Measurements from ENCODE around the gene HMGN4. TPM values are rescaled to one million over a fixed set of nuclear protein-coding genes. Genes with fewer than 3 reads are reported as not detected.

Gene HMGN4
- total RNA-seq = 42.9 TPM
- long read RNA-seq, transcript HMGN4-201 (2 exons, 1,225 nt) = major isoform, 60 of 72 reads
- long read RNA-seq, partial matches to known transcripts = 3 of 72 reads
- long read RNA-seq, other reads (novel, unspliced or antisense) = 9 of 72 reads

DNA sequence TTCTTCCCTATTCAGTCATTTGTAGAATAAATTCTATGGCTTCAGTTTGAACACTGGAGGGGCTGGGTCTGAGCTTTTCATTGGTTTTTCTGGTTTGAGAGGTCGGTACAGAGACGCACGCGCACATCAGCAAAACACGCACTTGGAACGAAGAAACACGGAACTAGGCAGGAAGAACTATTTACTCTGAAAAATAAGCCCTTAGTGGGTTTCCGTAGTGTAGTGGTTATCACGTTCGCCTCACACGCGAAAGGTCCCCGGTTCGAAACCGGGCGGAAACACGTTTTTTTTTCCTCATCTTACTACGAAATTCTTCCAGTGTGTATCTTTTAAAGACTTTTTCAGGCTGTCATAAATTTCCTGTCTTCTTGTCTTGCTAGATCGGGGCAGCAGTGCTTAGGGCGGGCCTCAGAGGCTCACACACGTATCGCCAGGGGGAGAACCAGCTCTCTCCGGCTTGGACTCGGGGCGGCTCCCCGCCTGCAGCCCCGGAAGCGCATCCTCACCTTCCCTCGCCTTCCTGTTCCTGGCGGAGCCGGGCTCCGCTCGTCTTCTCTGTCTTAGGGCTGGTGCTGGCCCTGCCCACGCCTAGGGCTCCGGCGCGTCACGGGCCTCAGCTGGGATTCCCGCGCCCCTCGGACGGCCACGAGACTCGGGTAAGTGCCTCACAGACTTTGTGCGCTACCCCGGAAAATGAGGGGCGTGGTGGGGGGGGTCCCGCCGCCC, at the start of gene HMGN4:
HMGN4 (plus strand) TSS at position 521 of the 726 bp plus-strand sequence. CDS start 6,841 bp downstream, outside the sequence.
- peaks cover 32% of the 10 kb centered on the region for H3K4me1 ChIP-seq
- H3K27ac ChIP-seq = peak within 1 kb of the TSS; percentile 96
- no peaks in the 10 kb centered on the region for H3K27me3 ChIP-seq (ENCODE audit: low read depth)
- H3K9me3 ChIP-seq = no peaks in the 10 kb centered on the region
- TF ChIP-seq, protein P1, sequence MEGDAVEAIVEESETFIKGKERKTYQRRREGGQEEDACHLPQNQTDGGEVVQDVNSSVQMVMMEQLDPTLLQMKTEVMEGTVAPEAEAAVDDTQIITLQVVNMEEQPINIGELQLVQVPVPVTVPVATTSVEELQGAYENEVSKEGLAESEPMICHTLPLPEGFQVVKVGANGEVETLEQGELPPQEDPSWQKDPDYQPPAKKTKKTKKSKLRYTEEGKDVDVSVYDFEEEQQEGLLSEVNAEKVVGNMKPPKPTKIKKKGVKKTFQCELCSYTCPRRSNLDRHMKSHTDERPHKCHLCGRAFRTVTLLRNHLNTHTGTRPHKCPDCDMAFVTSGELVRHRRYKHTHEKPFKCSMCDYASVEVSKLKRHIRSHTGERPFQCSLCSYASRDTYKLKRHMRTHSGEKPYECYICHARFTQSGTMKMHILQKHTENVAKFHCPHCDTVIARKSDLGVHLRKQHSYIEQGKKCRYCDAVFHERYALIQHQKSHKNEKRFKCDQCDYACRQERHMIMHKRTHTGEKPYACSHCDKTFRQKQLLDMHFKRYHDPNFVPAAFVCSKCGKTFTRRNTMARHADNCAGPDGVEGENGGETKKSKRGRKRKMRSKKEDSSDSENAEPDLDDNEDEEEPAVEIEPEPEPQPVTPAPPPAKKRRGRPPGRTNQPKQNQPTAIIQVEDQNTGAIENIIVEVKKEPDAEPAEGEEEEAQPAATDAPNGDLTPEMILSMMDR (IDR thresholded peaks at IDR 0.05) = no peak
- peak; percentile 91 for ATAC-seq
- peaks cover 8% of the 10 kb centered on the region for H3K36me3 ChIP-seq
- DNase-seq = peak; percentile 88
- intact Hi-C loops (cut with DNase I) = no loop called here
- H3K4me3 ChIP-seq = peak within 1 kb of the TSS; percentile 86

DNA sequence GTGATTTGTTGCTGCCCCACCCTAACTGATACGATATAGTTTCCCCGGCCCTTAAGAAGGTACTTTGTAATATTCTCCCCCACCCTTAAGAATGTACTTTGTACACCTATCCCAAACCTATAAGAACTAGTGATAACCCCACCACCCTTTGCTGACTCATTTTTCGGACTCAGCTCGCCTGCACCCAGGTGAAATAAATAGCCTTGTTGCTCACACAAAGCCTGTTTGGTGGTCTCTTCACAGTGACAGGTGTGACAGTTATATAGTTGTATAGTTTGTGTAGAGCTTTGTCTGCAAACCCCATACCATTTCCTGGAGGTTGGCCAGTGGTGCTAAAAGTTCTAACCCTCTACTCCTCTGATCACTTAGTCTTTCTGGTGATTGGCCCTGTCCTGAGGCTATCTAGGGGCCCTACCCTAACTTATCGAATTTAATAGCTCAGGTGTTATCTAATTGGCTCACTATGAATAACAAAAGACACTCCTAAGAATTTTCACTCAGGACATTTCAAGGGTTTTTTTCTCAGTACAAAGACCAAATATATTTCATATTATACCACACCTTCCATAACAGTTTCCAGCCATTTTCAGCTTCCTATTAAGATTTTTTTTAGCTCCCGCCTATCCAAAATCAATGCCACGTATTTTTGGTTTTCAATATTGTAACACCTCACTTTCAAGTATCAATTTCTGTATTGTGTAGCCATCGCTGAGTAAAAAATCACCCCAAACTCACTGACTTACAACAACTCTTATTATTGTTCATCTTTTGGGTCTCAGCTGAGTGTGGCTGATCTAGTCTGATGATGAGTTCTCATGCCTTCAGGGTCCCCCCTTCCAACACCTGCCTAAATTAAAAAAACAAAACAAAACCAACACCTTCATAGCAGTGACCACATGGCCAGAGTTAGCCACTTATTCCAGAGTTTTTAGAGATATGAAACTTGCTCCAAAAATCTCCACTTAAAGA, 47.9 kb upstream of the HMGN4 start:
- Histone ChIP-seq H3K9me3 (no peaks in the 10 kb centered on the region), H3K27ac (no peak overlapping the region), H3K4me1 (no peaks in the 10 kb centered on the region), H3K36me3 (no peaks in the 10 kb centered on the region), H3K4me3 (no peak overlapping the region), H3K27me3 (ENCODE audit: low read depth) (no peaks in the 10 kb centered on the region)
- TF ChIP-seq, protein P1 (IDR thresholded peaks at IDR 0.05) = no peak
- ATAC-seq (no peak), DNase-seq (no peak)
- intact Hi-C loops (cut with DNase I) = no loop called here

GRCh38 chr6:26491604-26492003, 46.6 kb upstream of the HMGN4 start:
- DNase-seq = no peak
- Histone ChIP-seq H3K27ac (no peak overlapping the region), H3K9me3 (no peaks in the 10 kb centered on the region), H3K4me3 (no peak overlapping the region), H3K4me1 (no peaks in the 10 kb centered on the region), H3K36me3 (no peaks in the 10 kb centered on the region), H3K27me3 (ENCODE audit: low read depth) (no peaks in the 10 kb centered on the region)
- ATAC-seq = no peak
- TF ChIP-seq, protein P1 (IDR thresholded peaks at IDR 0.05) = no peak
- intact Hi-C loops (cut with DNase I) = no loop called here

- intact Hi-C loops (cut with DNase I) = no loop called here
- ATAC-seq (peak in 1 of 2 donors; percentile 27), DNase-seq (no peak)
- no peak overlapping the region for H3K4me3 ChIP-seq
- H3K27me3 ChIP-seq (ENCODE audit: low read depth) = no peaks in the 10 kb centered on the region
- no peaks in the 10 kb centered on the region for H3K4me1 ChIP-seq
- H3K27ac ChIP-seq = no peak overlapping the region
- TF ChIP-seq, protein P1 (IDR thresholded peaks at IDR 0.05) = peak; percentile 11
- H3K36me3 ChIP-seq = no peaks in the 10 kb centered on the region
- H3K9me3 ChIP-seq = no peaks in the 10 kb centered on the region
Measured at GRCh38 chr6:26493258-26493657, 44.9 kb upstream of the HMGN4 start.

- ATAC-seq = no peak
- Histone ChIP-seq H3K4me1 (no peaks in the 10 kb centered on the region), H3K9me3 (no peaks in the 10 kb centered on the region), H3K4me3 (no peak overlapping the region), H3K27me3 (ENCODE audit: low read depth) (no peaks in the 10 kb centered on the region), H3K27ac (no peak overlapping the region), H3K36me3 (no peaks in the 10 kb centered on the region)
- intact Hi-C loops (cut with DNase I) = no loop called here
- no peak for DNase-seq
- TF ChIP-seq, protein P1 (IDR thresholded peaks at IDR 0.05) = no peak
Measured at GRCh38 chr6:26494117-26494516, 44.0 kb upstream of the HMGN4 start.

Data from lower lobe of right lung (tissue), 2 donors.